CD14-positive monocyte (primary cell): ENCODE results near the gene DNAJC1. TPM values are rescaled to one million over a fixed set of nuclear protein-coding genes. Genes with fewer than 3 reads are reported as not detected.

Experiments used
- DNase-seq, 3 donors: peaks; one replicate each; pipeline ENCODE4 v3.0.0-alpha.2; 2011 to 2022
- H2AFZ ChIP-seq: 2 replicates; pipeline ENCODE4 v1.6.0; 2012; ENCODE audit warnings: mild to moderate bottlenecking, low read depth, low read length, inconsistent platforms; ENCODE audit not compliant: insufficient read depth, poor library complexity, severe bottlenecking
- H3K27ac ChIP-seq, 2 donors: 1 replicate in 1 of 2; 2 replicates in 1 of 2; pipeline ENCODE4 v1.5.1; 2012 to 2013; ENCODE audit warnings: low read length in 2 of 2, control low read depth in 1 of 2, inconsistent platforms in 1 of 2, low read depth in 1 of 2, mild to moderate bottlenecking in 1 of 2
- H3K27me3 ChIP-seq, 2 donors: one replicate each; pipeline versions ENCODE4 v1.6.0 to v1.6.1; 2011 to 2013; ENCODE audit warnings: low read length in 2 of 2; ENCODE audit not compliant: control insufficient read depth in 2 of 2, insufficient read depth in 2 of 2
- H3K36me3 ChIP-seq, 2 donors: replicated peaks in 1 of 2; 1 replicate in 1 of 2; 2 replicates in 1 of 2; pipeline versions ENCODE4 v1.5.1 to v1.6.1; 2012 to 2013; ENCODE audit warnings: low read length in 2 of 2, control low read depth in 1 of 2, inconsistent platforms in 1 of 2, mild to moderate bottlenecking in 1 of 2; ENCODE audit not compliant: insufficient read depth in 2 of 2, control insufficient read depth in 1 of 2
- H3K4me1 ChIP-seq, 2 donors: 1 replicate in 1 of 2; 2 replicates in 1 of 2; pipeline versions ENCODE4 v1.5.1 to v1.6.1; 2012 to 2013; ENCODE audit warnings: low read length in 2 of 2, control low read depth in 1 of 2, inconsistent platforms in 1 of 2, mild to moderate bottlenecking in 1 of 2, moderate library complexity in 1 of 2; ENCODE audit not compliant: insufficient read depth in 2 of 2, control insufficient read depth in 1 of 2
- H3K4me2 ChIP-seq: replicated peaks from 2 replicates; pipeline ENCODE3; 2012; ENCODE audit warnings: low read length, moderate library complexity, mild to moderate bottlenecking; ENCODE audit not compliant: poor library complexity, severe bottlenecking; ENCODE audit errors: extremely low read depth
- H3K4me3 ChIP-seq, 3 experiments: fragments of 200-600 bp in 1 of 3; sonication (generic) in 1 of 3; replicated peaks in 1 of 3; 1 replicate in 2 of 3; 2 replicates in 1 of 3; pipeline ENCODE4 v1.5.1; 2011 to 2013; ENCODE audit warnings: low read length in 3 of 3, mild to moderate bottlenecking in 3 of 3, control low read depth in 2 of 3, low read depth in 2 of 3, inconsistent platforms in 1 of 3, moderate library complexity in 1 of 3
- H3K79me2 ChIP-seq: 2 replicates; pipeline ENCODE4 v1.6.0; 2012; ENCODE audit warnings: mild to moderate bottlenecking, control low read depth, inconsistent platforms, low read length, moderate library complexity; ENCODE audit not compliant: insufficient read depth
- H3K9ac ChIP-seq: 2 replicates; pipeline ENCODE4 v1.6.0; 2017; ENCODE audit warnings: low read length, mild to moderate bottlenecking; ENCODE audit not compliant: insufficient read depth, poor library complexity, severe bottlenecking
- H3K9me3 ChIP-seq, 2 donors: replicated peaks in 1 of 2; 1 replicate in 1 of 2; 2 replicates in 1 of 2; pipeline versions ENCODE4 v1.5.1 to v1.6.1; 2012 to 2013; ENCODE audit warnings: low read length in 2 of 2, control low read depth in 1 of 2; ENCODE audit not compliant: control insufficient read depth in 1 of 2, insufficient read depth in 1 of 2
- H4K20me1 ChIP-seq: 2 replicates; pipeline ENCODE4 v1.6.0; 2012; ENCODE audit warnings: mild to moderate bottlenecking, low read length, control low read depth, moderate library complexity; ENCODE audit not compliant: insufficient read depth
- H3K27ac Mint-ChIP-seq, 7 donors: one replicate each; pipeline ENCODE4 v1.8.0; 2020; ENCODE audit warnings: mild to moderate bottlenecking in 7 of 7, mixed read lengths in 7 of 7, moderate library complexity in 6 of 7, inconsistent platforms in 2 of 7
- H3K27me3 Mint-ChIP-seq, 3 donors: one replicate each; pipeline ENCODE4 v1.8.0; 2021 to 2022; ENCODE audit warnings: low read depth in 3 of 3, mild to moderate bottlenecking in 3 of 3, mixed read lengths in 3 of 3, moderate library complexity in 3 of 3, inconsistent platforms in 1 of 3
- H3K36me3 Mint-ChIP-seq, 2 donors: one replicate each; pipeline ENCODE4 v1.8.0; 2020; ENCODE audit warnings: mixed read lengths in 2 of 2, inconsistent platforms in 1 of 2, mild to moderate bottlenecking in 1 of 2
- H3K4me1 Mint-ChIP-seq: one replicate; pipeline ENCODE4 v1.8.0; 2020; ENCODE audit warnings: mild to moderate bottlenecking, mixed read lengths
- H3K4me3 Mint-ChIP-seq, 2 donors: one replicate each; pipeline ENCODE4 v1.8.0; 2020; ENCODE audit warnings: mild to moderate bottlenecking in 2 of 2, mixed read lengths in 2 of 2, moderate library complexity in 1 of 2
- H3K9me3 Mint-ChIP-seq, 7 donors: one replicate each; pipeline ENCODE4 v1.8.0; 2020 to 2022; ENCODE audit warnings: mixed read lengths in 7 of 7, mild to moderate bottlenecking in 6 of 7, moderate library complexity in 6 of 7, inconsistent platforms in 2 of 7
- WGBS: methylation state at CpG from one replicate; pipeline ENCODE4 v1.1.5; 2013; ENCODE audit warnings: missing lambda C conversion rate; ENCODE audit not compliant: insufficient coverage; 5-methylcytosine and 5-hydroxymethylcytosine counted together
- intact Hi-C, 2 donors: fragments of 100-400 bp; cut with micrococcal nuclease; formaldehyde crosslinking; loops; one replicate each; pipeline versions ENCODE4 v1.15.0 to v1.15.1; 2023
- polyA plus RNA-seq, 3 donors: library from polyadenylated mRNA; depleted of rRNA in 1 of 3; unstranded in 2 of 3; stranded (reverse) in 1 of 3; fragments of 300-500 nt in 2 of 3; fragments of >200 nt in 1 of 3; fragmentation: Illumina TruSeq in 2 of 3; gene quantifications; 1 replicate in 2 of 3; 2 replicates in 1 of 3; pipeline ENCODE4 v1.2.3, GENCODE V29; 2012 to 2021
- TF ChIP-seq, protein P1 (sequence below): fragments of 200-600 bp; IDR thresholded peaks from one replicate; pipeline ENCODE4 v1.8.0; 2022; ENCODE audit warnings: antibody characterized with exemption, mild to moderate bottlenecking

Gene DNAJC1
- polyA plus RNA-seq, 3 donors: 11.4 to 12.9 (median 12.5) TPM

DNA sequence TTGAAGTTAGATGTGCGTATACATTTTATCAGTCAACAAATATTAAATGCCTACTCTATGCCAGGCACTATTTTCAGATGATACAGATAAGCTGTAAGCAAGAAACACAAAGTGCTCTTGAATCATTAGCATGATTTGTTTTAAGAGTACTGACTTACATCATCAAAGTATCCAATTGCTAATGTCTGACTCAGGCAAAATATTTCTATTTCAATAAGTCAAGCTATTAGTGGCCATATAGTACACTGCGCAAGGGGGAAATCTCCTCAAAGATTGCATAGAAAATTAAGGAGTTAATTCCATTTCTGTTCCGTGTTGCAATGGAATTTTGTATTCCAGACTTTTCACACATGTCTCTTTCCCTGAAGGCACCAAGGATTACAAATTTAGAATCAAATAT, 46.1 kb upstream of the DNAJC1 start:
- WGBS: 100% methylated on average over 1 of the region's 3 CpGs
- no peaks in the 10 kb centered on the region for H3K36me3 ChIP-seq
- H3K27ac Mint-ChIP-seq: no peak overlapping the region
- no peak overlapping the region for H3K4me3 ChIP-seq
- peaks cover 0 to 1% (median 0%) of the 10 kb centered on the region in 3 donors for H3K27me3 Mint-ChIP-seq
- no peak overlapping the region for H2AFZ ChIP-seq
- no peaks in the 10 kb centered on the region for H3K9me3 ChIP-seq
- intact Hi-C loops: no loop called here
- H3K36me3 Mint-ChIP-seq: no peaks in the 10 kb centered on the region
- no peak for DNase-seq
- no peak overlapping the region for H3K4me3 Mint-ChIP-seq
- H3K79me2 ChIP-seq: no peaks in the 10 kb centered on the region
- no peaks in the 10 kb centered on the region for H4K20me1 ChIP-seq
- H3K4me1 Mint-ChIP-seq: no peaks in the 10 kb centered on the region
- H3K9me3 Mint-ChIP-seq: peaks cover 0 to 5% (median 2%) of the 10 kb centered on the region in 7 donors
- H3K4me2 ChIP-seq: no peak overlapping the region
- no peaks in the 10 kb centered on the region for H3K27me3 ChIP-seq
- no peak overlapping the region for H3K27ac ChIP-seq
- TF ChIP-seq, protein P1, sequence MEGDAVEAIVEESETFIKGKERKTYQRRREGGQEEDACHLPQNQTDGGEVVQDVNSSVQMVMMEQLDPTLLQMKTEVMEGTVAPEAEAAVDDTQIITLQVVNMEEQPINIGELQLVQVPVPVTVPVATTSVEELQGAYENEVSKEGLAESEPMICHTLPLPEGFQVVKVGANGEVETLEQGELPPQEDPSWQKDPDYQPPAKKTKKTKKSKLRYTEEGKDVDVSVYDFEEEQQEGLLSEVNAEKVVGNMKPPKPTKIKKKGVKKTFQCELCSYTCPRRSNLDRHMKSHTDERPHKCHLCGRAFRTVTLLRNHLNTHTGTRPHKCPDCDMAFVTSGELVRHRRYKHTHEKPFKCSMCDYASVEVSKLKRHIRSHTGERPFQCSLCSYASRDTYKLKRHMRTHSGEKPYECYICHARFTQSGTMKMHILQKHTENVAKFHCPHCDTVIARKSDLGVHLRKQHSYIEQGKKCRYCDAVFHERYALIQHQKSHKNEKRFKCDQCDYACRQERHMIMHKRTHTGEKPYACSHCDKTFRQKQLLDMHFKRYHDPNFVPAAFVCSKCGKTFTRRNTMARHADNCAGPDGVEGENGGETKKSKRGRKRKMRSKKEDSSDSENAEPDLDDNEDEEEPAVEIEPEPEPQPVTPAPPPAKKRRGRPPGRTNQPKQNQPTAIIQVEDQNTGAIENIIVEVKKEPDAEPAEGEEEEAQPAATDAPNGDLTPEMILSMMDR: no peak
- H3K9ac ChIP-seq: no peak overlapping the region
- H3K4me1 ChIP-seq: no peaks in the 10 kb centered on the region

DNA sequence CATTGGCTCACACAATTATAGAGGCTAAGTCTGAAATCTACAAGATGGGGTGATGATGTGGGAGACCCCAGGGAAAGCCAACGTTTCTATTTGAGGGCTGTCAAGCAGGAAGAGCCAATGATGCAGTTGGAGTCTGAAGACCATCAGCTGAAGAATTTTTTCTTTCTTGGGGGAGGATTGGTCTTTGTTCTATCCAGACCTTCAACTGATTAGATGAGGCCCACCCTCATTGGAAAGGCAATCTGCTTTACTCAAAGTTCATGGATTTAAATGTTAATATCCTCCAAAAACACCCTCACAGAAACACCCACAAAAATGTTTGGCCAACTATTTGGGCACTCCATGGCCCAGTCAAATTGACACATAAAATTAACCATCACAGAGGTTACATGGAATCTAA, 44.3 kb upstream of the DNAJC1 start:
- Mint-ChIP-seq H3K27ac (no peak overlapping the region), H3K4me1 (peaks cover 1% of the 10 kb centered on the region), H3K9me3 (peaks cover 0 to 5% (median 2%) of the 10 kb centered on the region in 7 donors), H3K36me3 (no peaks in the 10 kb centered on the region), H3K27me3 (peaks cover 0 to 1% (median 0%) of the 10 kb centered on the region in 3 donors), H3K4me3 (no peak overlapping the region)
- Histone ChIP-seq H3K9ac (no peak overlapping the region), H3K4me1 (no peaks in the 10 kb centered on the region), H3K4me3 (no peak overlapping the region), H3K9me3 (no peaks in the 10 kb centered on the region), H2AFZ (no peak overlapping the region), H3K36me3 (no peaks in the 10 kb centered on the region), H4K20me1 (no peaks in the 10 kb centered on the region), H3K27me3 (no peaks in the 10 kb centered on the region), H3K79me2 (no peaks in the 10 kb centered on the region), H3K4me2 (no peak overlapping the region), H3K27ac (no peak overlapping the region)
- TF ChIP-seq, protein P1: no peak
- intact Hi-C loops: no loop called here
- WGBS: no CpG with 5 or more reads among the region's 1 CpG
- no peak for DNase-seq
